HG02610 (cell line): ENCODE measurements around the gene EEF1AKMT1.

ENCODE experiments used
- ATAC-seq: cut with Tn5 transposase; IDR thresholded peaks from one replicate; pipeline ENCODE4 v1.9.1; 2021; ENCODE audit warnings: mild to moderate bottlenecking, moderate library complexity; ENCODE audit not compliant: unreplicated experiment

The EEF1AKMT1 gene

GRCh38 chr13:20773194-20774080 lies at the start of gene EEF1AKMT1:
Gene EEF1AKMT1 (minus strand): TSS chr13:20773961. CDS start chr13:20757598, 16,363 bp downstream.
- ATAC-seq = peak; percentile 85

GRCh38 chr13:20823071-20823470 lies 49.3 kb upstream of the EEF1AKMT1 start:
- no peak for ATAC-seq

GRCh38 chr13:20822406-20822805 lies 48.6 kb upstream of the EEF1AKMT1 start:
- no peak for ATAC-seq

GRCh38 chr13:20819715-20820114 lies 46.0 kb upstream of the EEF1AKMT1 start:
- ATAC-seq = no peak

GRCh38 chr13:20815464-20815863 lies 41.7 kb upstream of the EEF1AKMT1 start:
- no peak for ATAC-seq

- no peak for ATAC-seq
These were observed 40.6 kb upstream of the EEF1AKMT1 start for GRCh38 chr13:20814224-20814910.

- ATAC-seq = no peak
These were observed 39.1 kb upstream of the EEF1AKMT1 start for GRCh38 chr13:20812890-20813289.

GRCh38 chr13:20810808-20811207 lies 37.0 kb upstream of the EEF1AKMT1 start:
- no peak for ATAC-seq

- no peak for ATAC-seq
These were observed 35.1 kb upstream of the EEF1AKMT1 start for GRCh38 chr13:20808874-20809273.

GRCh38 chr13:20803180-20803965 lies 29.6 kb upstream of the EEF1AKMT1 start:
- no peak for ATAC-seq

- ATAC-seq = no peak
These were observed 27.9 kb upstream of the EEF1AKMT1 start for GRCh38 chr13:20801707-20802106.

GRCh38 chr13:20799726-20800416 lies 26.1 kb upstream of the EEF1AKMT1 start:
- ATAC-seq = no peak

- no peak for ATAC-seq
These were observed 24.3 kb upstream of the EEF1AKMT1 start for GRCh38 chr13:20798027-20798426.

- ATAC-seq = no peak
These were observed 23.2 kb upstream of the EEF1AKMT1 start for GRCh38 chr13:20796791-20797508.

- no peak for ATAC-seq
These were observed 15.9 kb upstream of the EEF1AKMT1 start for GRCh38 chr13:20789665-20790064.

GRCh38 chr13:20788312-20788711 lies 14.6 kb upstream of the EEF1AKMT1 start:
- ATAC-seq = no peak

GRCh38 chr13:20787180-20787579 lies 13.4 kb upstream of the EEF1AKMT1 start:
- no peak for ATAC-seq

GRCh38 chr13:20782116-20782708 lies 8.5 kb upstream of the EEF1AKMT1 start:
- ATAC-seq = peak; percentile 96

- no peak for ATAC-seq
These were observed 6.6 kb upstream of the EEF1AKMT1 start for GRCh38 chr13:20780317-20780716.

GRCh38 chr13:20779405-20779804 lies 5.6 kb upstream of the EEF1AKMT1 start:
- no peak for ATAC-seq
